Embryonic facial prominence (tissue), 1 donor: ENCODE results near the gene WDR91.

Experiments used
- DNase-seq: peaks from one replicate; pipeline ENCODE4 v3.0.0-alpha.2; 2016; ENCODE audit errors: extremely low spot score

WDR91 gene

DNA sequence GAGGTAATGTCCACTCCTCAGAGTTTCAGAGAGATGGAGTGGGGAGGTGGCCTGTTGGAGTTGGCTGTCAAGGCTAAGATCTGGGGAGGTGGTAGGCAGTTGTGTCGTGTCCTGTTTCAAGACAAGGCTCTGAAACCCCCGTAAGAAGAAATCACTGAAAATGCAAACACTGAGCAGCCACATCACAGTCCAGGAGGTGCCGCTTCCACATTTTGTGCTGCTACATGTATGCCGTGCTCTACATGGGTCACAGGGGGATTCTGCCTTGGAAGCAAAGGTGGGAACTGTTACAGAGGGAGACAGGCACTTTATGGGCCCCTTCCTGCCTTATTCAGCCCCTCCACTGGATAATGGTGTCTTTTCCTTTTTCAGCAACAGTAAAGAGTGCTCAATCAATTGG lies 11.9 kb downstream of the WDR91 start:
- DNase-seq = no peak

DNA sequence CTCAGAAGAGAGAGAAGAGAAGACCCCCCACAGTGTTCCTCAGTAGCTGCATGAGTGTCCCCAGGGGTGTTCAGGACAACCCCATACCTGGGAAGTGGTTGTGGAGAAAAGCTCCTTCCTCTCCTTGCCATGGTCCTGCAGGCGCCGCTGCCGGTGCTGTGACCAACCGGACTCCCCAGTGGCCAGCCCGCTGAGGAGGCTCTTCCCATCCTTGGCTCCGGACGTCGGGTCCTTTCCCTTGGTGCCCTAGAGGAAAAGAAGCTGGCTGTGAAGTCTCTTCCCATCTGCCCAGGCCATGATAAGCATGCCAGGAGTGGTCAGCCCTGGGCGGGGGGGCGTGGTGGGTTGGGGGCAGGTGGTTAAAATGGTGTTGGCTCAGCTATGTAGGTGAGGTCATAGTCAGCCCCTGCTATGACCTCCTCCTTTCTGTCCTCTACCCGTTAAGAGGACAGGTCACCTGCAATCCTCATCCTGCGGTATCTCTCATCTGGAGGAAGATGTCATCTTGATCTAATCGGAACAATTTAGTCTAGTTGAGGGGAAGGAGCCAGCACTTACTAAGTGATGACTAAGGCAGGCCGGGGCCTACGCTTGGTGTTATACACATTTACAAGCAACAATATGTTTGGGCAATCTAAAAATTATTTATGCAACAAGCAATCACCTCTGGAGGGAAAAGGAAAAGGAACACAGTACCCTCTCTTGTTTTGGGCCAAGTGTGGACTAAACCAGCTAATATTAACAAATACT lies 13.2 kb downstream of the WDR91 start:
- no peak for DNase-seq

DNA sequence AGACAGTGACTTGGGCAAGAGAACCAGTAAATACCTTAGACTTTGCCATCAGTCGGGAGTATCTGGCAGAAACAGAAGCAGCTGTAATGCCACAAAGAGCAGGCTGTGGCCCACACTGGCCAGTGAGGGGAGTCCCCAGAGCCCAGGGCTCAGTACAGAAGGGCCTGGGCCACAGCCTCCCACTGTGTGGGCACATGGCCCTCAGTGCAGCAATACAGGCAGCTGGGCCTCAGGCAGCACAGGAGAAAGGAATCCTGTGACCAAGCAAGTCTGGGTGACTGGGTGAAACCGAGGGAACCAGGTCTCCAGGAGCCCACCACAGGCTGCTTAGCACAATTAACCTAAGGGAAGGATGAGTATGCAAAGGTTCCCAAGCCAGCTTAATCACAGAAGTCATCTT lies 14.0 kb downstream of the WDR91 start:
- DNase-seq = no peak

DNA sequence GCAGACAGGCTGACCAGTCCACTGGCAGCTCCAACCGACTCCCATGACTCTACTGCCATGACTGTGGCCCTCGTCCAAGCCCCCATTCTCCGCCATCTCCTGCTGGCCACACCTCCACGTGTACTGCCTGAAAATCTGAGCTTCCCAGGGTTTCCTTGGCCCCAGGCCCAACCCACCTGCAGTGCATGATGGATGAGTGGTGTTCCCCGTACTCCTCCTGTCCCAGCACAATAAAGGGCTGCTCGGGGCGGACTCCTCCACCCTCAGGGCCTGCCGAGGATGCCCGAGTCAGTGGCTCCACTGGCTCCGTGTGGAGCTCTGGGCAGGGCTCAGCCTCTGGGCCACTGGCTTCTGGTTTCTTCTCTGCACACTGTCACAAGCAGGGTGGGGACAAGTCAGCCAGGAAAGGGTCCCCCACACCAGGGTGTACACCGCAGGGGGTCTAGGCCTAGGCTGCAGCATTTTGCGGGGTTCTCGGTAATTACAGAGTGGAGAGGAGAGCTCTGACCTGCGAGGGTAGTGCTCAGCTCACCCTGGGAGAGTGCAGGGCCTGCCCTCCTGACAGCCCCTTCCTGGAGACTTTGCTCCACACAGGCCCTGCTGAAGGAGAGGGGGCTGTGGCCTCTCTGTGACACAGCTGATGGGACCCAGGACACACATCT lies 15.2 kb downstream of the WDR91 start:
- DNase-seq = no peak

DNA sequence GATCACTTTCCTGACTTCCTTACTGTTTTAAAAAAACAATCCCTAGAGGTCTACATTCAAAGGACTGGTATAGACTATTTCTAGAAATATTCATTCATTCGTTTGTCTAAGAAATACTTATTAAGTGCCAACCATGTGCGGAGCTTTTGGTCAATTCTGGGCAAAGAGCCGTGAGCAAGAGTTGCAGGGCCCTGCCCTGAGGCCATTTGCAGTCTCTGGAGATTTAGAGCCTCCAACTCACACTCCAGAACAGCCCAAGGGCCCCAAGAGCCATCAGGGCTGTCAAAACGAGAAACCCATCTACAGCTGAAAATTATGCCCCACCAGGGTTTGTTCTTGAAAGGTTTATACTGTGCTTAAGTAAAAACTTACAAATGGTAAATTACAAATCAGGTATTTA lies 16.2 kb downstream of the WDR91 start:
- no peak for DNase-seq

DNA sequence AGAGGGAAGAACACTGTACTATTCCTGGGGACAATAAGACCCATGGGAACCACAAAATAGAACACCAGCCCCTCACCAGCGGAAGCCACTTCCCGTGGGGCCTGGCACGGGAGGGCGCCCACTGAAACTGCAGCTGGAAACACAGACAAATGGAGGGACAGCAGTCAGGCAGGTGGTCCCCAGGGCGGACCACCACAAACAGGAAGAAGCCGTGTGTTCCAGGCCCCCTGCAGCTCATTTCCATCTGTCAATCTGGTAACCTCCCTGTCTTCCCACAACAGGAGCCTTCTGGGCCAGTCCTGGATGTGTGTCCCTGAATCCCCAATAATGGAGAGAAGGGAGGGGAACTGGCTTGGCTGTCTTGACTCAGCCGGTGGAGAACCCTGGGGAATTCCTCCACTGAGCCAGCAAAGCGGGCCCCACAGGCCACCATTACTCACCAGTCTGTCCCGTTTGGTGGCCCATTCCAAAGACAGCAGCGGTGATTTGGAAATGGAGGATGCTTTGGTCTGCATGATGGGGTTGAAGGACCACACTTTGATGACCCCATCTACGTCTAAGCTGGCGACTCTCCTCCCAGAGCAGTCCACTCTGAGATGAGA lies 16.7 kb downstream of the WDR91 start:
- no peak for DNase-seq

DNA sequence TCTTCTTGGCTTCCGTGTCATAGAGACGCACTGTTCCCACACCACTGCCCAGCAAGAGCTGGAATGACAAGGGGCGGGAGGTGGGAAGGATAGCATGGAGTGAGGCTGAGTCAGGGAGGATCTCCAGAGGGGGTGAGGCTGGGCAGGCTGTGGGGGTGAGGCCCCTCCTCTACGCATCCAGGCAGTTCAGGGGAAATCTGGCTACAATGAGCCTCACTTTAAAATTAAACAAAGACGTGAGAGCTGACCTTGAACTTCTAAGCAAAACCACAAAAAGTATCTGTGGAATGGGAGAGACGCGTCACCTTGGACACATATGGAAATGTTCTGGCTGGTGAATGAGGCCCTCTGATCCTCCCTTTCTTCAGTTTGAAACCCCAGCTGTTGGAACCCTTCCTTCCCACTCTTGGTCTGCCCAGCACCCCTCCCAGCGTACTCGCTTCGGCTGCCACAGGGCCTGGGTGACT lies 17.7 kb downstream of the WDR91 start:
- DNase-seq = no peak

DNA sequence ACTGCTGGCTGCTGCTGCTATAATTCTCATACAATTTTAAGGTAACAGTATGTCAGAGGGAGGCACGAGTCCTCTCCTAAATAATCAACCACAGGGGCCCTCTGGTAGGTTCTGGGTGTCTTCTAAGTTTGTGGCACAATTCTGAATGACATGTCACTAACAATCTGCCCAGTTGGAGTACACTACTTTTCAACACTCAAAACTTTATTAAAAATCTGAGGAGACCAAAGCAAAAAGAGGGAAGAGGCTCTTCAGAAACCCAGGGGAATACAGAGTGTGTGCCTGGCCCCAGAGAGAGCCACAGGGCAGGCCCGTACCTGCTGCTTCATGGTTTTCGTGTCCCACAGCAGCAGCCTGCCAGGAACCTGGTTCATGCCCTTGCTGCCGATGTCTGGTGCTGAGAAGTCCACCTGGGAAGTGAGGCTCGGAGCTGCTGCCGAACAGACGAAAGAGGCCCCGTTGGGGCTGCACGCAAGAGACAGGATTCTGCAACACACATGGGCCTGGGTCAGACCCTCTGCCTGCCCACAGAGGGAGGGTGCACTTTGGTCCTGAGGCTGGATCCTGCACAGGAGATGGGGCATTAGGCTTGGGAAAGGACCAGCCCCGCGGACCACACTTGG lies 18.3 kb downstream of the WDR91 start:
- DNase-seq = no peak

DNA sequence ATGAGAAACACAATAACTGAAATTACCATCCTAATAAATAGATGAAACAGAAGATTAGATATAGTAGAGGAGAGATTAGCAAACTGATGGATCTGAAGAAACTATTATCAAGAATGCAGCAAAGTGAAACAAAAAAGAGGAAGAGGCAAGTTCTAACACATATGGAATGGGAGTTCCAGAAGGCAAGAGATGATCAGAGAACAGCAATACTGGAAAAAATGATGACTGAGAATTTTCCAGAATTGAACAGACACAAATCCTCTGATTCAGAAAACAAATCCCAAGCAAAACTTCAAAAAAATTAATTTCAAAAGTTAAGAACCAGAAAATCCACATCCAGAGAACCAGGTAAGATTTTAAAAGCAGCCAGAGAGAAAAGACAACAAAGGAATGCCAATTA lies 20.6 kb downstream of the WDR91 start:
- no peak for DNase-seq

DNA sequence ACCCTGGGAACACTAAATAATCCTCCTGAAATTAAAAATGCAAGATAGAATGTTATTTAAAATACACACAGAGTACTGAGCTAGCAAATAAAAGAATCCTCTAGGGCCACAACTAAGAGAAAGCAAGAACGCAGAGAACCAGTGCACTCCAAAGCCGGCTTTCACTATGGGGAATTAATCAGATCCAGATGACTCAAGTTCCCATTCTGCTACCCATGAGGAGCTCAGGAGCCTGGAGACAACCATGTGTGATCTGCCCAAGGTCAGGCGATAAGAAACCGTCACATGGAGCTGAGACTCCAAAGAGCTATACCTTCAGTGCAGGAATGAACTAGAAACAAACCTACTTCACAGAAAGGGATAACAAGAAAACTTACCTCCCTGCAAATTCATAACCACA lies 21.4 kb downstream of the WDR91 start:
- DNase-seq = no peak

DNA sequence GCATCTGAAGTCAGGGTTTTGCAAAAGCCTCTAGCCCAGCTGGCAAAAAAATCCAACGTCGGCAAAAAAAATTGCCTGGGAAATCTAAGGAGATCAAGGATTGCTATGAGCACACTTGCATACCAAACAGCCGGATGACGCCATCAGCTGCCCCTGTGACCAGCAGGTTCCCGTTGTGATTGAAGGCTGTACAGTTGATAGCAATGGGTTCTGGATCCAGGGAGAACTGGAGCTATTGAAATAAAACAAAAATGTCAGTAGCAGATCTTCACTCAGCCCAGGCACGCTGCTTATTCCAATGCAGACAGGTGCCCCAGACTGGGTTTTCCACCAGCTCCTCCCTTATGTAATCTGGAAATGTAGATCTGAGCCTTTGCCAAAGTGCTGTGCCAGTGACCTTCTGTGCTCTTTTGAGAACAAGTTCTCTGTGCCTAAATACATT lies 22.1 kb downstream of the WDR91 start:
- no peak for DNase-seq

DNA sequence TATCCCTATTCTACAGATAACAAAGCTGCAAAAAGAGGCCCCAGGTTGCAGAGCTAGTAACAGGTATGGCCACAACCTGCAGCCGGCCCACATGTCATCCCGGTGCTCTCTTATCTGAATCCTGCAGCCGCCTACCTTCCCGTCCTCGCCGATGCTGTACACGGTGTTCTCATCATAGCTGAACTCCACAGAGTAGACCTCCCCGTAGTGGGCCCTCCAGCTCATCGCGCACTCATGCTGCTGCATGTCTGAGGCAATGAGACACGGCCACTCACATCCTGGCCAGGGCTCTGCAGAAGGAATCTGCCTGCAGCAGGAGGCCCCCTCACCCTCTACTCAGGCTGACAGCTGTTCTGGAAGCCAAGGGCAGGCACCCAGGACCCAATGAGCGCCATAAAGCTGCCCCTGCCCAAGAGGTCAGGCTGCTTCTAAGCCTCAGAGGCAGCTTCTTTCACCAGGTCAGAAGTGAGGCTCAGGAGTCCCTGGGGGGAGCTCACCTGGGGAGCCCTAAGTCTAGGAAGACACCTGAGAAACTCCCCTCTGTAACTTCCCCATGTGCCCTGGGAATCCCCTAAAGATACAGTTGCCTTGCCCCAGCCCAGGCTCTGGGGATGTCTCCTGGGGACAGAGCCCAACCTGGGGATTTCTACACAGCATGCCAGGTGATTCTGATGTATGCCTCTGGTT lies 22.9 kb downstream of the WDR91 start:
- DNase-seq = no peak

DNA sequence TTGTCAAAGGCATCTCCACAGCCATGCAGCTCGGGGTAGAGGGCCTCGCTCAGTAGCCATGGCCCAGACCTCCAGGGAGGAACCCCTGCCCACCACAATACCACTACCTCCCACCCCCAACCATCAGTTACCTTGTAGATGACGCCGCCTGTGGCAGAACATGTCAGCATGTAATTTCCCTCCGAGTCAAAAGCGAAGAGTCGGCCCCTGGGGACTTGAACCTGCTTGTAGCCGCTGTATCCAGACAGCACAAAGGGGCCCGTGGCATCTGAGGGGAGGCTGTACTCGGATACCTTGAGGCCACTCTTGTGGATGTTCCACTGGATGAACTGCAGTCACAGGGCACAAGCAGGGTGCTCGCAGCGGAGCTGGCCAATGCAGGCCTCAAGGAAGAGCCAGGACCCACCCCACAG lies 24.5 kb downstream of the WDR91 start:
- no peak for DNase-seq

DNA sequence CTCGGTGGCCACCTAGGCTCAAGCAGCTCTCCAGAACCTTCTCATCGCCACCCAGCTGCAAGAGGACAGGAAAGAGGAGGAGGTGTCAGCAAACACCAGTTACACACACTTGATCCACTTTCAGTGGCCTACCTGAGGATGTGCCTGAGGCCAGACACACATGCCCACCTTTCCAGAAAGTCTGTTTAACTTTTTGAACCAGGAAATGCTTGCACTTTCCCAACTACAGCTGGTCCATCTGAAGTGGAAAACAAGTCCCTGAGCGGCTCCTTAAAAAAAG lies 25.1 kb downstream of the WDR91 start:
- no peak for DNase-seq

DNA sequence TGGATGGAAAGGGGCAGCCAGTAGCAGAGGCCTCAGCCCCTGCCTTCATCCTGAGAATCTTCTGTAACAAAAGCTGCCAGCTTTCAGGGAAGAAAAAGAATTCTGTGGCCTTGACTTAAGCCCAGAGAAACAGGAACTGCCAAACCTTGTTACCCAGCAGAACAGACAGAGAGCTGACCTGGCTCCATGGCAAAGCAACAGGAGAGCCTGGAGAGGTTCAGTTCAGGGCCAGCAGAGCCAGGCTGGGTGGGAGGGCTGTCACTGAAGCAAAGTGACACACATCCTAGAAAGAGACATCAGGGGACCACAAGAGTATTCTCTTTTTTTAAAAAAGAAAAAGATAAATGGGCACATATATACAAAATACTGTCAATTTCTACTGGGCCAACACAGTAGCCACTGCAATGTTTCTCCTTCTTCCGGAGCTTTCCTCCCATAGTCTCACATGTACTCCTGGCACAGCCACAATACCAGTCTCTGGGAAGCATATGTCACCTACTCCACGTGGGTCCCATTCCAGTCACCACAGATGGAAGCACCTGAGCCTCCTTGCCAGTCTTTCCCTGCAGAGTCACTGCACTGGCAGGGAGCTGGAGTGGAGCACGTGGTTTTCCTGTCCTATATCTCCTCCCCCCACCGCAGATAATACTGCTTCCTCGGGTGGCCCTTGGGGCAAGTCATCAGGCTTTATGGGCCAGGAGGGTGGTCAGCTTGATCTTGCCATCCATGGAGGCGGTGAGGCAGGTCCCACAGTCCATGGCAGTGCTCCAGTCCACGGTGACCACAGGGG lies 25.7 kb downstream of the WDR91 start:
- no peak for DNase-seq

DNA sequence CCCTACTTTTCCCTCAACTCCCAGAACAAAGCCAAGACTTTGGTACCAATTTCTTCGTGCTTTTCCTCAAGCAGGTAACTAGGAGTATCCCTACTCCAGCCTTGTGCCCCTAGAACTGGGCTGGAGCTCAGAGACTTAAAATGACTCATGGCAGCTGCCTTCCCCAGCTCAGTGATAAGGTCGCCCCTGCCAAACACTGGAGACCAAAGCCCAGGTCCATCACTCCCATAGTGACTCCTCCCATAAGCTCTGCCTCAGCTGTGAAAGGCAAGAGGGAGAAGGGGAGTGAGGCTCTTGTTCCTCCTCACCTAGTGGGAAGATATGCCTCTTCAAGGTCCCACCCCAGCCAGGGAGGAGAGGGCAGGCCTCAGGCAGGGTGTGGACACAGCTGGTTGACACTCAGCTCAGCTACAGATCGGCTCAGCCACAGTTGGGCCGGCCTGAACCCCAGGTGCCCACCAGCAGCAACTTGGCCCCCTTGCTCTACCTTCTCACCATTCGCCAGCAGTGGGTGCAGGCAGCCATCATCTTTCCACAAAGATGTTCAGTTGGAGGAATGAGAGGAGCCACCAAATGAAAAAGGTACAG lies 27.0 kb downstream of the WDR91 start:
- DNase-seq = no peak

DNA sequence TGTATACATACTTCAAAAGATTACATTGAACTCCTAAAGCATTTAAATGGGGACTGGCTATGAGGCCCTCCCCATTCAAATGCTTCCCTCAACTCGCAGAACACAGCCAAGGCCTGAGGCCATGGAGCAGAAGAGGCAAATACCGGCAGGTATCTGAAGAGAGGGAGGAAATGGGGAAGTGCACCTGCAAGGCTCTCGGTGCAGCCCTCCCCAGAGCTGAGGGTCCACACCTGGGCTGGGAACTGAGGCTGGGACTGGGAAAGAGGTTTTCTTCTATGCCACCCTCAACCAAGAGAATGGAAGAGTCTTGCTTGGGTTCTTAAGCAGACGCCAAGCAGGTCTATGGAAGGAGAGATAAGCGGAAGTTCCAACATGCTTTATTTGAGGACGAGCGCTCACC lies 27.8 kb downstream of the WDR91 start:
- no peak for DNase-seq

DNA sequence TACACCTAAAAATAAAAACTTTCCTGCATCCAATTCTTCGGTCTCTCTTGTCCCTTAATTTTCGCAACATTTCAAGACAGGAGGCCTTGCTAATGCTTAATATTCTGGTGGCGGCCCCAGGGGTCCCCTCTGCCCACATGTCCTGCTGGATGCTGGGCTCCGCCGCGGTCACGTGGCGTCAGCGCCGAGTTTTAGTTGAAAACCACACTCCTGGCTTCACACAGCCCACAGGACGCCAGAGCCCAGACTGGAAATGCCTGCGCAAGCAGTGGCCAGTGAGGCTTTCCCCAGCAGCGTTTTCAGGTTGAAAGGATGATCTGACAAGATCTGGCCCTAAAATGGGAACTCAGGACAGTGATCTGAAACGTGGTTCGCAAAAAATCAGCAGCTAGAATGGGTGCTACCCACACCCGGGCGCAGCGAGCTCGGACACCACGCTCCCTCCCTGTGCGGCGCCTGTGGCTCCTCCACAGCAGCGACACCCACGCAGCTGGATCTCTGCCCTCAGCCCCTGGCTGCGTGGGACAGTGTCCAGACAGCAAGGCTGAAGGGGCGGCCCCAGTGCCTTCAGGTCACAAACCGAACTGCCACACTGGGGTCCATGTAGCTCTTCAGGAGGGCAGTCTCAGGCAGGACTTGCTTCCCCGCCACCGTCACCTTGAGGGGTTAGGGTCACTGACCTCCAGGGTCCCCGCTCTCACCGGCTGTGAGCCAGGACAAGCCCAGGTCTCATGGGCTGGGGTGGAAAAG lies 29.2 kb downstream of the WDR91 start:
- no peak for DNase-seq

DNA sequence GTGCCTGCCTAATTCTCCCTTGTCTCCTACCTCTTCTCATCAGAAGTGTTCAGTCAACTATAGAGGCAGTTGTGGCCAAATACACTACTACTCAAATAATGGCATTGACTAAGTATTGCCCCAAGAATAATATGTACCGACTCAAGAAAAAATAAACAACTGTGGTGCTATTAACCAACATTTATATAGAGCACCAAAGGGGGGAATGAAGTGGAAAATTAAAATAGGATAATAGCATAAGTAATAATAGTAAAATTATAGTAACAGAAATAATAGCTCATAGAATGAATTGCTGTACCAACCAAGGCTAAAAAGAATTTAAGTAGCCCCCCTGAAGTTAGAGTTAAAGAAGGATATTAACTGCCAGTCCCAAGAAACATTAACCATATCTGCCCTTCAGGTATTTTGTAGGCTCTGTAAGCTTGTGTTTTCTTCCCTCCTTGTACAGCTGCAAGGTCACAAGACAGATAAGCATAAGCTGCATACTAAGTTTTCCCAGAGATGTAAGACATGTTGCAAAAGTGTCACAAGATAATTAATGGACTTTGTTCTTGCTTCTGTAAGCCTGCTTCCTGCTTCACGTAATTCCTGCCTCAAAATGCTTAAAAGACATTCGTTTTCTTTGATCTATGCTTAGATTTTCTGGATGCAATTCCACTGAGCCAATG lies 29.9 kb downstream of the WDR91 start:
- DNase-seq = no peak

DNA sequence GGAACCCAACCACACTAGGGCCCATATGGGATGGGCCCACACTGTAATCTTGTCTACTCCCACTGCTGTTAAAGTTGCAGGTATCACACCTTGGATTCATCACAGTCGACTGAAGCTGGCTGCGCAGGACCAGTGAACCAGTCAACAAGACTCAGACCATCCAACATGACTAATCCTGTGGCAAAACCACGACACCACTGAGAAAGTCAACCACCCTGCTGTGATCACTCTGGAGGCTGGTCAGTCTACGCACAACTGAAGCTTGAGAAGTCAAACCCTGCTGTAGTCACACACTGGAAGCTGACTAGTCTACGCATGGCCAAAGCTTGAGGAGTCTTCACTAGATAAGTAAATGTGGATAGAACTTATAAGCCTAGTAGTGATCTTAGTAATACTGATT lies 31.2 kb downstream of the WDR91 start:
- no peak for DNase-seq
